Activated CD4-positive, CD25-positive, alpha-beta regulatory T cell treated with anti-CD3 and anti-CD28 coated beads, Interleukin-2, amount 50 U/mL, for 16 hours (primary cell): ENCODE data around the gene LAMC3.
"Not testable (repeated sequence)": the region's sequence is repeated elsewhere in the genome, so short reads cannot be mapped to it uniquely, and the experiment has no call there.

ENCODE experiments used
- DNase-seq: peaks from one replicate; pipeline ENCODE4 v3.0.0-alpha.2; 2020; ENCODE audit warnings: low read depth, low spot score

LAMC3 gene

DNA sequence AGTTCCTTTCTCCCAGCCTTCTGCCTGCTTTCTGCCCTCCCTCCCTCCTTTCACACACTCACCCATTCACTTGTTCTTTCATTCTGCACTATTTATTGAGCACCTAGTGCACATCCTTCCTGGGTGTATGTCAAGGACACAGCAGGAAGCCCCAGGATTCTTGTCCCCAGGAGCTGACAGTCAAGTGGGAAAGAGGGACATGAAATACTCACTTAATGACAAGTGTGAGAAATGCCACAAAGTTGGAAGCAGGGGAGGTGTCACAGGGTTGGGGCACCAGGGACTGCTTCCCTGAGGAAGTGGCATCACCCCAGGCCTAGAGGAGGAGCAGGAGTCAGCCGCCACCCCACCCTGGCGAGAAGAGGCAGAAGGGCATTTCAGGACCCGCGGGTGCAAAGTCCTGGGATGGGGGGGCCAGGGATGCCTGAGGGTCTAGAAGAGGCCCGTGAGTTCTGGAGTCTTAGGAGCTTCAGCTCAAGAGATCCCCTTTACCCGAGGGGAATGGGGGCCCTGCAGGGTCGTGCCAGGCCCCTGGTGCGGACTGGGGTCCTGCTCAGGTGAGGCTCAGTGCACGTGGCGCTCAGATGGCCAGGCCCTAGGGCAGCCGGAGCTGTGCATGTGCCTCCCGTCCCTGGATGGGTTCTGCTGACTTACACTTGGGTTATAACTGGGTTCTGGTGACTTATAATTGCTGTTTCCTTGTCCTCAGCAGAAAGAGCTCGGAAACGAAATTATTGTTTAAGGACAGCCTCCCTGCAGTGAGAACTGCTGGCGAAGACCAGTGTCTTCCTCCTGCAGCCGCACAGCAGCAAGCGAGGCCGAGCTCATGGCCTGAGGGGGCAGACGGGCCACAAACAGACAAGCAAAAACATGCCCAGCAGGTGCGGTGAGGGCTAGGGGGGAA is 16.9 kb upstream of the LAMC3 start:
- DNase-seq = no peak

DNA sequence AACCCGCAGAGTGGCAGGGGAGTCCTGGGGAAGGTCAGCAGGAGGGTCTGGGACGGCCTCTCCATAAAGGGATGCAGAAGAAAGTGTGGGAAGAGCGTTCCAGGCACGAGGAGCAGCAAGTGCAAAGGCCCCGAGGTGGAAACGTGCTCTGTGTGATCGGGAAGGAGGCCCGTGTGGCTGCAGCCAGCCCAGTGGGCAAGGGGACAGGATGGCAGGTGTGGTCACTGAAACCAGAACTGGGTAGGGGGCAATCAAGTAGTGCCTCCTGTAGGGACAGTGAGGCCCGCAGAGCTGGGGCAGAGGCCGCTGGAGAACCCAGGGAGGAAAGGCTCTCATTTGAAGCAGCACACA is 16.3 kb upstream of the LAMC3 start:
- no peak for DNase-seq

DNA sequence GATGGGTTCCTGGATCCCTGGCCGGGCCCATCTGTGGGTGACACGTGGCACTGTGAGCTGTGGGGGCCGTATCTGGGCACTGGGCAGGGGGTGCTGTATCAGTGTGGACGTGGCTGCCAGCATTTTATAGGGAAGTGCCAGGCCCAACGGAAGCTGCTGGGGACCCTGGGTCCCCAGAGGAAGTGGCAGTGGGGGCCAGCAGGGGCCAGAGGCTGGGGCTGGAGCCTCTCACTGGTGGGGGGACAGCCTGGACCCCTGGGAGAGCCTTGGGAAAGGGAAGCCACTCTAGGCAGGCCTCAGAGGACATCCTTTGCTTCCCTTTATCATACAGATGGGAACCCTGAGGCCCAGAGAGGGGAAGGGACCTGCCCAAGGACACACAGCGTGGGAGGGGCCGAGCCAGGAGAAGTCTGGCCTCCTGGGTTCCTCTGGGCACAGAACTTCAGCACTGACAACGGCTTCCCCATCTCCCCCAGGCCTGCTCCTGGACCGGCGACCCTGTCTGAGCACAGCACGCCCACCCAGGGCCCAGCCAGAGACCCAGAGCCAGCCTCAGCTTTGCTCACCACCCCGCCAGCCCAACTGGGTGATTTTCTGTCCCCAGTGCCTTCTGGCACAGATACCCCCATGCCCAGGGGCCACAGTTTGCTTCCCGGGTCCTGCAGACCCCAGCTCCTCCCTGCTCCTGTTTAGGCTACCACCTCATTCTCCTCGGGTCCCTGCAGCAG is 15.5 kb upstream of the LAMC3 start:
- no peak for DNase-seq

DNA sequence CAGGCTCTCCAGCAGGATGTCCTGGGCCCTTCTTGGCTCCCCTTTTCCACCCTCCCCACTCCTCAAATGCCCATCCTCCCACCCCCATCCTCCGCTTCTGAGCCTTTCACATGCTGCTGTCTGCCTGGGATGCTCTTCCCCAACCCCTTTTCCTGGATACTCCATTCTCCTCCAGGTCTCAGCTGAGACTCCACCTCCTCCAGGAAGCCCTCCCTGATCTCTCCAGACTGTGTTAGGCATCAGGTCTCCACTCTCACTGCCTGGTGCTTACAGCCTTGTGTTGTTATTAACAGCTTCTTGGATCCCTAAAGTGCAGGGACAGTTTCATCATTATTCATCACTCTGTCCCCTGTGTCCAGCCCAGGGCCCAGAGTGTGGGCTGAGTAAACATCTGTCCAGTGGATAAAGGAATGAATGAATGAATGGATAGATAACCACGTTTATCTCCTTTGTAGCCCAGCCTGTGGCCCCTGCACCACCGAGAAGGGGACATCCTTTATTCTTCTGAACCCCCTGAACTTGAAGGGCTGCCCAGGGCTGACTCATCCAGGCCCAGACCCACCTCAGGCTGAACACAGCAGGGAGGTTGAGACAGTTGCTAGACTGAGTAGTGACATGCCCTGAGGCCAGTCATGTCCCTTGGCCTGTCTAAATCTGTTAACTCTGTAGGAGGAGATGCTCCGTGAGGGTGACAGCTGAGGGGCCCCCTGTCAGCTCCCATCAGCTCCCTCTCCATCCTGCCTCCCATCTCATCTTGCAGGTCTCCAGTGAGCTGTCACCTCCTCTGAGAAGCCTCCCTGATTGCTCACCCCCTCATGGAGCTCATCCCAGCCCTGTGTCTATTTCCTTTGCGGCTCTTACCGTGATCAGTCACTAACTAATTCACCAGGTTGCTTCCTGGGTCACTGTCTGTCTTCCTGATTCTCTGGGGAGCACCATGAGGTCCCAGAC is 14.6 kb upstream of the LAMC3 start:
- no peak for DNase-seq

DNA sequence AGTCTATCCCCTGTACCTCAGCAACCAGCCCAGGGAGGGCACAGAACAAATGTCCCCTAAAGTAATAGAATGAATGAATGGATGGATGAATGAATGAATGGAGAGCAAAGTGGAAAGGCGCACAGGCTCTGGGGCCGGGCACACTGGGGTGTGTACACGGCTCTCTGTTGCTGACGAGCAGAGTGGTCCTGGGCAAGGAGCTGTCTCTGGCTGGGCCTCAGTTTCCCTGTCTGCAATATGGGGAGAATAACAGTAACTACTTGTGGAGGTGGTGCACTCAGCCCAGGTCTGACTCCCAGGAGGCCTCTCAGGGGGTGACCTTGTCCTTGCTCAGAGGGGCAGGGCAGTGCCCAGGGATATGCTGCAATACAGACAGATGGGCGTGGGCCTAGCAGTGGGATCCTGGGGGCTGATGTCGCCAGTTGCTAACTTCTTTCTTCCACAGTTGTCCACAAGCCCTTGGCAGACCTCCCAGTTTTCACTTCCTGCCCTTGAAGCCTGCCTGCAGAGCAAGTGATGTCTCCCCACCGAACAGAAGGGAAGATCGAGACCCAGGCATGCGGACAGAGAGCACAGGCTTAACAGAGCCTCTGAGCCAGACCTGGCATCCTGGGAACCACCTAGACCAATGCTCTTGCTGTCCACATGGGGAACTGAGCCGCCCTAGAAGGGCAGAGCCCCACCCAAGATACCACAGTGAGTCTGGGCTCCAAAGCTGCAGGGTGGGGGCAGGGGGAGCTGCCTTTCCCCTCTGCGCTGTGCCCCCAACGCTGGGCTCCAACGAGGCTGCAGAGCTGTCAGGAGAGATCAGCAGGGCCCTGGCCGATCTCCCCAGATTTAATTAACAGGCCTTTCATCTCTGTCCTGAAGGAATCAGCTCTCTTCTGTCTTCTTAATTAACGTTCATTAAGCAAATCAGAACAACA is 13.6 kb upstream of the LAMC3 start:
- no peak for DNase-seq

DNA sequence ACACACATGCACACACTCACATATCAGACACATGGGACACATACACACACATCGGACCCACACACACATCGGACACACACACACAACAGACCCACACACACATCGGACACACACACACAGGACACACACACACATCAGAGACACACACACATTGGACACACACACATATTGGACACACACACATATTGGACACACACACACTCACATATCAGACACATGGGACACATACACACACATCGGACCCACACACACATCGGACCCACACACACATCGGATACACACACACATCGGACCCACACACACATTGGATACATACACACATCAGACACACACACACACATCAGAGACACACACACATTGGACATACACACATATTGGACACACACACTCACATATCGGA is 12.8 kb upstream of the LAMC3 start:
- DNase-seq = no peak

DNA sequence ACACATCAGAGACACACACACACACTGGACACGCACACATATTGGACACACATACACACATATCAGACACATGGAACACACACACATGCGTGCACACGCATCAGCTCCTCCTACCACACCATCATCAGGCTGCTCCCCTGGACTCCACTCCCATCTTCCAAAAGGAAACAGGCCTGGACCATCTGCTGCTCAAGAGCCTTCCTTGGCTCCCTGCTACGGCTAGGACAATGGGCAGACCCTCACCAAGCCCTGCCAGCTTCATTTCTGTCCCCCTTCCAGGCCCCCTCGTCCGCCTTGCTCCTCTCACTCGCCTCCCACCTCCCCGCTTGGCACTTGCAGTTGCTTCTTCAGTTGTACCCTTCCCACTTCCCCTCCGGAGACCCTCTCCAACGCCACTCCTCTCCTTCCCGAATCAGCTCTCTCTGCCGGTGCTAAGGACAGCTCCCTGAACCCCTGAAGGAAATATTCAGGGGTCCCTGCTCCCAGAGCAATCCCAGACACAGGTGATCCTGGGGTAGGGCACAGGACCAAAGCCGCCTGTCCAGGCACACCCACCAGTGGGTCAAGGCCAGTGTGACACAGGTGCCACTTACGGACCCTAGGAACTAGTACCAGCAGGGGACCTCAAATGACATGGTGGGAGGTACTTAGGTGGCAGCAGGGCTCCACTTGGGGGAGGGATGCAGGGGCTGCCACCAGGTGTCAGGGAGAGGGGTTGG is 12.1 kb upstream of the LAMC3 start:
- DNase-seq = no peak

DNA sequence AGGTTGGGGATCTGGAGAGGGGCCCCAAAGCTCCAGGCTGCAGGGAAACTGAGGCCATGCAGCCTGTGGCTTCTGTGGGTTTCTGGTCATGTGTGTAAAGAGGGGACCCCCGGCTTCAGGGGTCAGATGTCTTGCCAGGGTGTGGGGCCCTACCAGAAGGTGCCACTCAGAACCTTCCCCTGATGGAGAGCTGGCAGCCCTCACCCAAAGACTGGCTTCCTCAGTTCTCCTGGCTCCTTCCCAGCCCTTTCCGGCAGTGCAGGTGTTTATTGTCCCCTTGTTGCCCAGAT is 11.6 kb upstream of the LAMC3 start:
- DNase-seq = no peak

DNA sequence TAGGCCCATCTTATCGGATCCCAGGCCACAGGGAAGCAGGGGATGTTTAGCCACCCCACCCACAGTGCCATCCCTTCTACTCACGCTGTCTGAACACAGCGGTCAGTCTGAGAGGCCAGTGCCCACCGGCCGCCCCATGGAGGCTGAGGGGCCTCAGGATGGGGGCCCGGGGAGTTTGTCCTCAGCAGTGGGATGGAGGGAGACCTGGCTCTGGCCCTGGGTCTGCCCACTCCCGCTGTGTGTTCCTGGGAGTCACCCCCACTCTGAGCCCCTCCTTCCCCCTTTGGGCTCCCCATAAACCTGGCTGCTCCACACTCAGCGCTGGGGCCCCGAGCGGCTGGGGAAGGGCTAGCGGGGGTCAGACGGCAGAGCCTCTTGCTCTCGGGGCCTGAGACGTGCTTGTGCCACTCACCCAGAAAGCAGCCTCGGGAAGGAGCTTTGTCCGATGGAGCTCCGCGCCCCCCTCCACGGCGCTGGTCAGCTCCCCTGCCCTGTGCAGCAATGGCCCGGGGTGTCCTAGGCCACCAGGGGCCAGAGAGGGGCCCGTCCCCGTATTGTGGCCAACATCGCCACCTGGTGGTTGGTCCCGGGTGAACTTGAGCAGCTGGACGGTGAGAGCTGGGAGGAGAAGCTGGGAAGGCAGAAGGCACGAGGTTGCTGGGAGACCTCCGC is 10.9 kb upstream of the LAMC3 start:
- no peak for DNase-seq

DNA sequence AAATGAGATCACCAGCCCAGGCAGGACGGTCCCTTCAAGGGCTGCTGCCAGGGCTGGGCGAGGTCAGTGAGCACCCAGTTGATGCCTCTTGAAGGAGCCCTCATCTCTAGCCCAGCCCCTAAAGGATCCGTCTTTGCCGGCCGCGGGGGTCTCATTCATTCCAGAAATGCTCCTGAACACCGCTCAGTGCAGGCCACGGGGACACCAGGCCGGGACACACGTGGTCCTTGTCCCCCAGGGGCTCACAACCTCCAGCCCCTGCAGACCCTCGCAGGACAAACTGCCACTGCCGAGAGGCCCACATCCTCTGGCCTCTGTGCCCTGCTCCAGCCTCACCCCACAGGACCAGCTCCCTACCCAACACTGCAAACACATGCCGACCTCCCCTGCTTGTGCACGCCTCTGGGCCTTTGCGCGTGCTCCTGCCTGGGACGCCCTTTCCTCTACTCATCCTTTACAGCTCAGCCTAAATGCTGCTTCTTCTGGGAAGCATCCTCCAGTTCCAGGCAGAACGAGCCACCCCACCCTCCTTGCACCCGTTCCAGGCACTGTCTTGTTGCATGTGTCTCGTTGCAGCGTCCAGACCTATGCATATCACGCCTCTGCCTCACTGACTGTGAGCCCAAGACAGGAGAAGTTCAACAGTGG is 10.3 kb upstream of the LAMC3 start:
- no peak for DNase-seq

DNA sequence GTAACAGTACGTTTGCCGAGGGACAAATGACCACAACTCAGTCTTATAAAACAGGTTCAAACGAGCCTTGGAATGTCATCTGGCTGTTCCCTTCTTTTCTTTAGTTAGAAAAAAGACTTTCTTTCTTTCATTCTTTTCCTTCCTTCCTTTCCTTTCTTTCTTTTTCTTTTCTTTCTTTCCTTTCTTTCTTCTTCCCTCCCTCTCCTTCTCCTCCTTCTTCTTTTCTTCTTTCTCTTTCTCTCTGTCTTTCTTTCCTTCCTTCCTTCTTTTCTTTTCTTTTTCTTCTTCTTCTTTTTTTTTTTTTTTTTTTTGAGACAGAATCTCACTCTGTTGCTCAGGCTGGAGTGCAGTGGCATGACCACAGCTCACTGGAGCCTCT is 9.7 kb upstream of the LAMC3 start:
- DNase-seq = no peak

DNA sequence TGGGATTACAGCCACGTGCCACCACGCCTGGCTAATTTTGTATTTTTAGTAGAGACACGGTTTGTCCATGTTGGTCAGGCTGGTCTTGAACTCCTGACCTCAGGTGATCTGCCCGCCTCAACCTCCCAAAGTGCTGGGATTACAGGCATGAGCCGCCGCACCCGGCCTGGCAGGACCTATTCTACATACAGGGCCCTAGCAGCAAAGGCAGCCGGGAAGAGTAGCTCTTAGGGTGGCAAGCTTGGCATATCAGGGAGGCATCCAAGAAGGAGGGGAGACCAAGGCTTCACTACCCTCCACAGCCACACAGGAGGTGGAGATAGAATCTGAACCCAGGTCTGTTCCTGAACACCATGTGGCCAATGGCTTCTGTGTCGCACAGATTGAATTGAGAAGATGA is 8.4 kb upstream of the LAMC3 start:
- DNase-seq = not testable (repeated sequence)

DNA sequence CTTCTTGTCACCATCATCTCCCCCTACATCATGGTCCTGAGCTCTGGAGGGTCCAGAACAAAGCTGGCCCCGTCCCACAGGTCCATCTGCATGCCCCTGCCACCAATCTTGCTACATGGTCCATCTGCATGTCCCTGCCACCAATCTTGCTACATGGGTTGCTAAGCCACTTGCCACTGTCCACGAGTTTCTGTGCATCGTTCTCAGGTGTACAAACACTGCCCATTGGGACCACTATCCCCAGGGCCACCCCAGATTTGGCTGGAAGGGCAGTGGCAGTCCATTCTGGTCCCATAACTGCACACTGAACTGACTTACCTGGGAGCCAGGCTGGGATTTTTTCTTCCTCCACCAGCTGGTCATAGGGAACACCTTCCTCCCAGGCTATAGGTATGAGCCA is 8.0 kb upstream of the LAMC3 start:
- DNase-seq = no peak

DNA sequence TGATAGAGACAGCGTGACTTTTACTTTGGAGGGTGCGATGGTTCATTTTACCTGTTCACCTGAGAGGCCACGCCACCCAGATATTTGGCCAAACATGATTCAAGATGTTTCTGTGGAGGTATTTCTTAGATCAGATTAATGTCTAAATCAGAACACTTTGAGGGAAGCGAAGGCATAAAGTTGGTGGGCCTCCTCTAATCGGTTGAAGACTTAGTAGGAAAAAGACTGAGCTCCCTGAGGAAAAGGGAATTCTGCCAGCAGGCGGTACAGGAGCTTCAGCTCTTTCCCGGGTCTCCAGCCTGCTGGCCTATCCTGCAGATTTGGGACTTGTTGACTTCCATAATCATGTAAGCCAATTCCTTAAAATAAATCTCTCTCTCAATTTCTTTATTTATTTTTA is 7.0 kb upstream of the LAMC3 start:
- no peak for DNase-seq

DNA sequence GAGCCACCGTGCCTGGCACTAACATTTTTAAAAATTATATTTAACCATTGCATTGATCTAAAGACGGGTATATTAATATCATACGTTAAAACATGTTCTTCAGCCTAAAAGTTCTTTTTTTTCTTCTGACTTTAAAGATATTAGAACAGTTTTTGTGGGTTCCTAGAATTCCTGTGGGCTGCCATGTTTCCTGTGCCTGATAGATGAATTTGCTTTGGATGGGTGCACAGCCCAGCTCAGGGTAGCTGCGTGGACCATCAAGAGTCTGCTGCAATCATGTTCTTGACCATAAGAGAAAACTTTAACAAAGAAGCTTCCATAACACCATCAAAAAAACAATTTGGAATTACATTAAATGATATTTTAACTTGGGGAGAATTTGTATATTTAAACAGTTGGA is 2.4 kb upstream of the LAMC3 start:
- no peak for DNase-seq

DNA sequence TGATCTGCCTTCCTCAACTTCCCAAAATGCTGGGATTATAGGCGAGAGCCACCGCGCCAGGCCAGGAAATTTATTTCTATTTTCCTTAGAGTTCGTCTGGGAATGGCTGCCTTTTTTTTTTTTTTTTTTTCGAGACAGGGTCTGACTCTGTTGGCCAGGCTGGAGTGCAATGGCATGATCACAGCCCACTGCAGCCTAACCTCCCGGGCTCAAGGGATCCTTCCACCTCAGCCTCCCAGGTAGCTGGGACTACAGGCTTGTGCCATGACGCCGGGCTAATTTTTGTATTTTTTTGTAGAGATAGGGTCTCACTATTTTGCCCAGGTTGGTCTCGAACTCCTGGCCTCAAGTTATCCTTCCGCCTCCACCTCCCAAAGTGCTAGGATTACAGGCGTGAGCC is 888 bp upstream of the LAMC3 start:
- DNase-seq = no peak

DNA sequence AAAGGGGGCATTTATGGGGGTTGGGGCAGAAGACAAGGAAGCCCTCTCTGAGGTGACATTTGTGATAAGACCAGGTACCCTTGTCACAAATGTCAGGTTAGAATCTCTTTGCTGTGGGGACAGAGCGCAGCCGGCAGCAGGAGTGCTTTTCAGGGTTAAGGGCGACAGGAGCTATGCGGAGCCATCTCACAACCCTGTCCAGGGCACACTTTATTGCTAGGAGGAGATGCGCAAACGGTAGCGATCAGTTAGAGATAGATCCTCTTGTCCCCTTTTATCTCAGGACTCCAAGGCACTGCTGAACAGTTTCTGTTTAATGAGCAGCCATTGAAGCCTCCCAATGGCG is 438 bp upstream of the LAMC3 start:
- no peak for DNase-seq

DNA sequence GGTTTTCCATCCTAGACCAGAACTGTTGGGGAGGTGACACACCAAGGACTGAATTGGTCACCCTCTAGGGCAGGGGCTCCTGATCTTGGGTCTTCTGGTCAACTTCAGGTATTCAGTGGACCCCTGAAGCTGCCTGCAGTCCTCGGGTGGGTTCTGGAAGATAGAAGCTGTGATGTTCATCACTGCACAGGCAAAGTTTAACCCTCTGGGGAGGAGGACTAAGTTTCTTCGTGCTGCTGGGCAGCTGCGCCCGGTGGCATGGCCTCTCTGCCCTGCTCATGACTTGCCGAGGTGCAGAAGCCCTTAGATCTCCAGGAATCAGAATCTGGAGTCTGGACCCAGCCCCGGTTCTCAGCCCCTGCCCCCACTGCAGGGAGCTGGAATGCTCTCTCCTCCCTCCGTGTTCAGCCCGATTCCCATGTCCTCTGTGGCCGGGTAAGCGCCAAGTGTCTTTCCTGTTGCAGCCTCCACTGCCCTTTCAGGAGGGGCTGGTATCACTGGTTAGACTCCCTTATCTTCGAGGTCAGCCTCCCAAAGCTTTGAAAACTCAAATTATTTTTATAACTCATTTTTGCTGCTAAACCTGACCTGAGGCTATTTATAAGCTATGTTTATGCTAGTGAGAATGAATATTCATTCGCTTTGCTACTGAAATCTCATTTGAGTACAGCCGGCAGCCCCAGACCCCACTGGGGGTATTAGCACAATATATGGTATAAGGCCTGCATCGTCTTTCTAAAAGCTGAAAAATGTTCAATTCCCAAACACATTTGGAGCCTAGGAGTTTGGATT is 1.7 kb downstream of the LAMC3 start:
- DNase-seq = no peak
